ENCODE data around the gene ABCG2. TPM values are rescaled to one million over a fixed set of nuclear protein-coding genes. Genes with fewer than 3 reads are reported as not detected.

The ABCG2 gene
- total and polyA plus RNA-seq, 2 of the 8 experiments (the other 6 are each of a cell fraction or from before 2014, with no cell fraction given), result 2.4 to 4.6 TPM

DNA sequence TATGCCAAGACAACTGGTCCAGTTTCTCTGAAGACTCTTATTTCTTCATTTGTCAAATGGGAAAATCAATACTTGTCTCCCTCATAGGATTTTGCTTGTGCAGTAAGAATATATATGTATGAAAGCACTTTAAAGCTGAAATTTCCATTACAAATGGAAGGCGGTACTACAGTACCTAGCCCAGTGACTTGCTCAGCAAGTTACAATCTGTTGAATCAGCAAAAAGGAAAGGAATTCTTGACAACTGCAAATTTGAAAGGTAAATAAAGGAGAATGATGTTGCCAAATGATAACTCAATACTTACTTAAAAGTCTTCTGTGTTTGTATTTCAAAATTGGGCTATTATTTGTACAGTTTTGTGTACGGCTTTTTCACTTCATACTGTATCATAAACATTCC is 79.9 kb downstream of the ABCG2 start:
- H3K56ac ChIP-seq (replicated peaks; ENCODE audit: insufficient read length, low read depth, low read length), result no peak overlapping the region
- H4K91ac ChIP-seq (replicated peaks; ENCODE audit: insufficient read length, low read length), result no peak overlapping the region
- H3K79me2 ChIP-seq (ENCODE audit: control insufficient read depth in 1 of 2, insufficient read depth in 2 of 2, low read length in 2 of 2), result no peaks in the 10 kb centered on the region
- no peaks in the 10 kb centered on the region for H3K27me3 ChIP-seq (replicated peaks in 1 of 4; ENCODE audit: control insufficient read depth in 3 of 4, extremely low read depth in 1 of 4, insufficient read depth in 3 of 4, low read length in 3 of 4)
- ChIA-PET POLR2A (ENCODE audit: partially characterized antibody) (no interaction called here), CTCF (ENCODE audit: partially characterized antibody) (interaction anchor here (1.0 kb wide), 1 partner anchor 66 kb away, joined by 6 read pairs; no protein-coding TSS in a partner anchor)
- no peak overlapping the region for H2AFZ ChIP-seq (ENCODE audit: low read length)
- no peak for TF ChIP-seq SRF (IDR thresholded peaks at IDR 0.05; ENCODE audit: low read depth, low read length)
- no peak for TF ChIP-seq TAF1 (IDR thresholded peaks at IDR 0.05; ENCODE audit: low read depth, low read length)
- peak; percentile 95 for TF ChIP-seq MAFK (IDR thresholded peaks at IDR 0.05; ENCODE audit: low read depth, low read length)
- peak; percentile 83 for TF ChIP-seq BACH1 (IDR thresholded peaks at IDR 0.05; ENCODE audit: low read length)
- no peaks in the 10 kb centered on the region for H3K9me3 ChIP-seq (ENCODE audit: insufficient read depth in 2 of 2, low read depth in 1 of 2, low read length in 1 of 2)
- no peak overlapping the region for H2BK12ac ChIP-seq (ENCODE audit: low read depth, low read length)
- no peaks in the 10 kb centered on the region for H3K23me2 ChIP-seq (ENCODE audit: low read depth, low read length)
- no peak overlapping the region for H2BK120ac ChIP-seq (replicated peaks; ENCODE audit: low read depth, low read length)
- no peak overlapping the region for H2AK5ac ChIP-seq (ENCODE audit: low read depth, low read length)
- H4K5ac ChIP-seq (ENCODE audit: insufficient read length, low read depth, low read length), result no peak overlapping the region
- H2BK15ac ChIP-seq (ENCODE audit: low read length), result no peak overlapping the region
- no peak overlapping the region for H3K23ac ChIP-seq (ENCODE audit: insufficient read length)
- peaks cover 0 to 38% (median 13%) of the 10 kb centered on the region in 4 experiments; a peak in 6 of 8 replicates for H3K36me3 ChIP-seq (ENCODE audit: control insufficient read depth in 2 of 4, insufficient read depth in 4 of 4, low read length in 3 of 4)
- H4K8ac ChIP-seq (ENCODE audit: extremely low read depth, insufficient read depth, low read length), result no peak overlapping the region
- no peak overlapping the region for H3K4me2 ChIP-seq (ENCODE audit: insufficient read depth in 1 of 2, low read depth in 2 of 2, low read length in 2 of 2)
- H3K4ac ChIP-seq (replicated peaks; ENCODE audit: insufficient read length, low read depth, low read length), result no peak overlapping the region
- no peak overlapping the region for H2BK5ac ChIP-seq (ENCODE audit: low read depth, low read length)
- H3K4me3 ChIP-seq (ENCODE audit: extremely low read depth in 1 of 4, insufficient read depth in 2 of 4, low read depth in 3 of 4, low read length in 4 of 4), result no peak overlapping the region
- H3K4me1 ChIP-seq (replicated peaks in 1 of 4; ENCODE audit: control insufficient read depth in 3 of 4, insufficient read depth in 4 of 4, low read length in 3 of 4), result peaks cover 0 to 3% (median 0%) of the 10 kb centered on the region in 4 experiments; a peak in 3 of 7 replicates
- no peak overlapping the region for H3K27ac ChIP-seq (ENCODE audit: low read depth, low read length)
- H3K9ac ChIP-seq (replicated peaks in 1 of 4; ENCODE audit: extremely low read depth in 1 of 4, low read depth in 3 of 4, low read length in 3 of 4), result no peak overlapping the region
- no peaks in the 10 kb centered on the region for H4K20me1 ChIP-seq (replicated peaks in 1 of 2; ENCODE audit: control insufficient read depth in 1 of 2, insufficient read depth in 2 of 2, low read length in 2 of 2)
- H3K14ac ChIP-seq (ENCODE audit: insufficient read length), result no peak overlapping the region
- H3K18ac ChIP-seq (ENCODE audit: extremely low read depth, low read length), result no peak overlapping the region
- FAIRE-seq (no peak), DNase-seq (ENCODE audit: low read depth in 1 of 2, low spot score in 2 of 2) (no peak)
- no peak overlapping the region for H2BK20ac ChIP-seq (ENCODE audit: low read length)
- WGBS, 2 experiments (ENCODE audit: extremely low coverage in 1 of 2, insufficient coverage in 1 of 2, insufficient read length in 1 of 2, insufficient replicate concordance in 2 of 2, low coverage in 1 of 2, low lambda C conversion rate in 2 of 2, missing lambda C conversion rate in 1 of 2), result 92% methylated on average over 2 of the region's 2 CpGs; no CpG with 5 or more reads in 1 of the 2 experiments
- H3K79me1 ChIP-seq (ENCODE audit: low read depth, low read length), result no peaks in the 10 kb centered on the region
